A549 (cell line): ENCODE results near the gene CNTNAP2. TPM values are rescaled to one million over a fixed set of nuclear protein-coding genes. Genes with fewer than 3 reads are reported as not detected.

Experiments
- ATAC-seq, 2 experiments: fragments of 200-7000 bp in 1 of 2; fragments of >200 bp in 1 of 2; cut with Nextera tagmentation in 1 of 2; cut with Tn5 transposase in 1 of 2; 3 replicates each; pipeline versions ENCODE4 v1.8.0 to v1.9.1; 2018 to 2020; ENCODE audit warnings: mild to moderate bottlenecking in 1 of 2, moderate library complexity in 1 of 2
- CTCF ChIA-PET: fragments of 300-600 bp; sonication (Branson Sonifier 250); formaldehyde crosslinking; extraction: SDS; loops from one replicate; lab custom pipeline; 2021; ENCODE audit warnings: antibody characterized with exemption, inconsistent platforms; lab: Yijun Ruan, JAX
- POLR2A ChIA-PET: fragments of 350-600 bp; formaldehyde crosslinking; extraction: SDS; loops from one replicate; lab custom pipeline; 2021; ENCODE audit warnings: antibody characterized with exemption, inconsistent platforms; lab: Yijun Ruan, JAX
- DNase-seq, 2 experiments: peaks; one replicate each; pipeline versions ENCODE4 v3.0.0 to v3.0.0-alpha.2; 2011 to 2016; ENCODE audit warnings: low read depth in 1 of 2, low spot score in 1 of 2
- FAIRE-seq: peaks from 2 replicates; lab custom pipeline; 2011; peaks lifted over from hg19 to GRCh38; lab: Jason Lieb, UNC
- H3K27ac ChIP-seq, 2 experiments: fragments of >200 bp; sonication (Bioruptor Twin); formaldehyde crosslinking; 3 replicates each; pipeline ENCODE4 v1.5.1; 2016 to 2017
- H3K4me1 ChIP-seq: fragments of >200 bp; sonication (Bioruptor Twin); formaldehyde crosslinking; 3 replicates; pipeline ENCODE4 v1.6.1; 2016
- H3K4me2 ChIP-seq: fragments of >200 bp; sonication (Bioruptor Twin); formaldehyde crosslinking; 3 replicates; pipeline ENCODE4 v1.6.1; 2016
- H3K4me3 ChIP-seq: fragments of >200 bp; sonication (Bioruptor Twin); formaldehyde crosslinking; 3 replicates; pipeline ENCODE4 v1.5.1; 2016
- H3K9me3 ChIP-seq: fragments of >200 bp; sonication (Bioruptor Twin); formaldehyde crosslinking; 3 replicates; pipeline ENCODE4 v1.6.1; 2016
- ATOH8 ChIP-seq: fragments of 250-450 bp; sonication (Bioruptor Pico); IDR thresholded peaks from 2 replicates; pipeline ENCODE4 v1.5.0; 2020; ENCODE audit warnings: low read depth, mild to moderate bottlenecking, moderate library complexity
- BCL3 ChIP-seq: fragments of >200 bp; sonication (Bioruptor Twin); formaldehyde crosslinking; IDR thresholded peaks from 3 replicates; pipeline ENCODE4 v1.6.1; 2016
- E2F6 ChIP-seq: IDR thresholded peaks from 2 replicates; pipeline ENCODE4 v1.6.1; 2012; ENCODE audit warnings: low read depth, borderline replicate concordance
- ELK1 ChIP-seq: fragments of 150-350 bp; IDR thresholded peaks from 2 replicates; pipeline ENCODE4 v1.6.1; 2014; ENCODE audit warnings: low read depth, mild to moderate bottlenecking, low read length
- EP300 ChIP-seq, 2 experiments: fragments of >200 bp; sonication (Bioruptor Twin); formaldehyde crosslinking; IDR thresholded peaks; 2 replicates in 1 of 2; 3 replicates in 1 of 2; pipeline ENCODE4 v1.6.1; 2016 to 2017
- FOSB ChIP-seq: fragments of 250-450 bp; sonication (Bioruptor Pico); IDR thresholded peaks from 2 replicates; pipeline ENCODE4 v1.5.0; 2020; ENCODE audit warnings: mild to moderate bottlenecking, moderate library complexity
- FOXS1 ChIP-seq: fragments of 250-450 bp; sonication (Bioruptor Pico); IDR thresholded peaks from 2 replicates; pipeline ENCODE4 v1.5.0; 2020; ENCODE audit warnings: mild to moderate bottlenecking, moderate library complexity
- GATA3 ChIP-seq: IDR thresholded peaks from 2 replicates; pipeline ENCODE4 v1.6.1; 2012; ENCODE audit warnings: borderline replicate concordance
- HES2 ChIP-seq: fragments of >200 bp; sonication (Bioruptor Twin); formaldehyde crosslinking; IDR thresholded peaks from 2 replicates; pipeline ENCODE4 v1.6.1; 2016
- HOXB13 ChIP-seq: fragments of 250-450 bp; sonication (Bioruptor Pico); IDR thresholded peaks from 2 replicates; pipeline ENCODE4 v1.5.0; 2020; ENCODE audit warnings: low read depth, mild to moderate bottlenecking, moderate library complexity
- JUNB ChIP-seq: fragments of >200 bp; sonication (Bioruptor Twin); formaldehyde crosslinking; IDR thresholded peaks from 2 replicates; pipeline ENCODE4 v1.6.1; 2016
- KDM1A ChIP-seq: fragments of 200-600 bp; sonication (generic); IDR thresholded peaks from 2 replicates; pipeline ENCODE4 v1.6.1; 2016; ENCODE audit warnings: low read depth, mild to moderate bottlenecking
- NFE2L2 ChIP-seq: fragments of 150-350 bp; conservative IDR thresholded peaks from 2 replicates; pipeline ENCODE4 v1.6.1; 2014; ENCODE audit warnings: low read length
- NPAS2 ChIP-seq: fragments of 250-450 bp; sonication (Bioruptor Pico); IDR thresholded peaks from 2 replicates; pipeline ENCODE4 v1.8.0; 2022; ENCODE audit warnings: mild to moderate bottlenecking, moderate library complexity, borderline replicate concordance
- NR3C1 ChIP-seq: fragments of >200 bp; sonication (Bioruptor Twin); formaldehyde crosslinking; IDR thresholded peaks from 3 replicates; pipeline ENCODE4 v1.6.1; 2017
- RAD21 ChIP-seq, 2 experiments: fragments of >200 bp in 1 of 2; sonication (Bioruptor Twin) in 1 of 2; formaldehyde crosslinking in 1 of 2; IDR thresholded peaks in 1 of 2; conservative IDR thresholded peaks in 1 of 2; 2 replicates in 1 of 2; 3 replicates in 1 of 2; pipeline ENCODE4 v1.6.1; 2012 to 2018; ENCODE audit warnings: inconsistent platforms in 1 of 2
- RARB ChIP-seq: fragments of 250-450 bp; sonication (Bioruptor Pico); IDR thresholded peaks from 2 replicates; pipeline ENCODE4 v1.8.0; 2021; ENCODE audit warnings: mild to moderate bottlenecking, moderate library complexity
- RCOR1 ChIP-seq: fragments of 150-350 bp; IDR thresholded peaks from 2 replicates; pipeline ENCODE4 v1.6.1; 2014; ENCODE audit warnings: antibody characterized with exemption, low read length, low read depth
- REST ChIP-seq: fragments of 200-600 bp; sonication (generic); IDR thresholded peaks from 2 replicates; pipeline ENCODE4 v1.6.1; 2016; ENCODE audit warnings: antibody characterized with exemption, mild to moderate bottlenecking, moderate library complexity
- RFX5 ChIP-seq: fragments of 450-650 bp; IDR thresholded peaks from 2 replicates; pipeline ENCODE4 v1.7.1; 2014; ENCODE audit warnings: antibody characterized with exemption, mild to moderate bottlenecking, moderate library complexity
- RNF2 ChIP-seq: fragments of 200-600 bp; sonication (generic); IDR thresholded peaks from 2 replicates; pipeline ENCODE4 v1.6.1; 2016; ENCODE audit warnings: low read depth, mild to moderate bottlenecking, antibody characterized with exemption, moderate library complexity, borderline replicate concordance
- SMC3 ChIP-seq: fragments of >200 bp; sonication (Bioruptor Twin); formaldehyde crosslinking; IDR thresholded peaks from 3 replicates; pipeline ENCODE4 v1.6.1; 2018; ENCODE audit warnings: inconsistent platforms
- SREBF2 ChIP-seq: fragments of 450-650 bp; IDR thresholded peaks from 2 replicates; pipeline ENCODE4 v1.6.1; 2014; ENCODE audit warnings: mild to moderate bottlenecking, moderate library complexity
- TFCP2L1 ChIP-seq: fragments of 250-450 bp; sonication (Bioruptor Pico); IDR thresholded peaks from 2 replicates; pipeline ENCODE4 v1.5.0; 2021; ENCODE audit warnings: mild to moderate bottlenecking
- TP53 ChIP-seq: fragments of 250-450 bp; sonication (Bioruptor Pico); IDR thresholded peaks from 2 replicates; pipeline ENCODE4 v1.5.0; 2021; ENCODE audit warnings: mild to moderate bottlenecking, moderate library complexity
- USF2 ChIP-seq: fragments of 450-650 bp; IDR thresholded peaks from 2 replicates; pipeline ENCODE4 v1.6.1; 2014; ENCODE audit warnings: antibody characterized with exemption
- ZC3H11A ChIP-seq: fragments of 450-650 bp; IDR thresholded peaks from 2 replicates; pipeline ENCODE4 v1.6.1; 2014; ENCODE audit warnings: antibody characterized with exemption, mild to moderate bottlenecking
- ZFP36 ChIP-seq: fragments of 450-650 bp; IDR thresholded peaks from 2 replicates; pipeline ENCODE4 v1.6.1; 2014; ENCODE audit warnings: borderline replicate concordance; ENCODE audit not compliant: partially characterized antibody
- ZSCAN20 ChIP-seq: fragments of 250-450 bp; sonication (Bioruptor Pico); IDR thresholded peaks from 2 replicates; pipeline ENCODE4 v1.8.0; 2022; ENCODE audit warnings: mild to moderate bottlenecking, moderate library complexity
- WGBS: methylation state at CpG from one replicate; pipeline ENCODE4 v1.1.6; 2017; ENCODE audit errors: missing lambda C conversion rate; 5-methylcytosine and 5-hydroxymethylcytosine counted together
- polyA plus RNA-seq, 4 experiments: library from polyadenylated mRNA; depleted of rRNA in 3 of 4; stranded (reverse); fragments of >200 nt; fragmentation: RNase III in 1 of 4; extraction: RNeasy Plus Mini Kit Qiagen cat#74134 plus additional on column Dnase treatment in 1 of 4; gene quantifications; 2 replicates in 3 of 4; 3 replicates in 1 of 4; pipeline ENCODE4 v1.2.3, GENCODE V29; 2011 to 2017

CNTNAP2 gene
- polyA plus RNA-seq, 2 of the 4 experiments (the other 2 are of a cell fraction), result 0.05 to 0.13 TPM

GRCh38 chr7:147999962-148000361 lies 1883.4 kb downstream of the CNTNAP2 start:
- ChIA-PET CTCF (no interaction called here), POLR2A (no interaction called here)
- Histone ChIP-seq H3K9me3 (no peaks in the 10 kb centered on the region), H3K4me3 (no peak overlapping the region), H3K4me1 (no peaks in the 10 kb centered on the region), H3K4me2 (no peak overlapping the region)
- 22% methylated on average over 4 of the region's 4 CpGs for WGBS
- no peak for TF ChIP-seq EP300 (IDR thresholded peaks at IDR 0.05)
- TF ChIP-seq ZFP36, result no peak
- no peak for TF ChIP-seq RNF2
- TF ChIP-seq SREBF2, result no peak
- TF ChIP-seq HOXB13, result no peak
- TF ChIP-seq NPAS2 (CRISPR knock-in tag), result no peak
- TF ChIP-seq TFCP2L1, result no peak
- TF ChIP-seq NFE2L2, result no peak
- TF ChIP-seq, all 56 proteins: peak for 0
- ATAC-seq, result no peak
- no peak for FAIRE-seq
- no peak for DNase-seq
- H3K27ac ChIP-seq, result no peak overlapping the region

GRCh38 chr7:148011753-148012152 lies 1895.2 kb downstream of the CNTNAP2 start:
- no peaks in the 10 kb centered on the region for H3K9me3 ChIP-seq
- 5% methylated on average over 1 of the region's 1 CpG for WGBS
- TF ChIP-seq RNF2 (no peak), NR3C1 (no peak), JUNB (no peak), USF2 (no peak), FOSB (no peak), E2F6 (no peak), RARB (CRISPR knock-in tag) (no peak), RFX5 (no peak), BCL3 (no peak), ZC3H11A (no peak), RCOR1 (no peak), SMC3 (no peak), KDM1A (no peak), HES2 (no peak), TP53 (CRISPR knock-in tag) (no peak), ELK1 (no peak)
- TF ChIP-seq, all 56 proteins: peak for 0
- Histone ChIP-seq H3K4me1 (no peaks in the 10 kb centered on the region), H3K27ac (no peak overlapping the region), H3K4me3 (no peak overlapping the region), H3K4me2 (no peak overlapping the region)
- FAIRE-seq (no peak), DNase-seq (no peak), ATAC-seq (no peak)
- ChIA-PET POLR2A (no interaction called here), CTCF (no interaction called here)

GRCh38 chr7:148014001-148014400 lies 1897.4 kb downstream of the CNTNAP2 start:
- Histone ChIP-seq H3K4me1 (no peaks in the 10 kb centered on the region), H3K9me3 (no peaks in the 10 kb centered on the region), H3K4me2 (no peak overlapping the region), H3K27ac (no peak overlapping the region), H3K4me3 (no peak overlapping the region)
- no peak for FAIRE-seq
- ChIA-PET POLR2A (no interaction called here), CTCF (no interaction called here)
- ATAC-seq, result no peak
- no peak for DNase-seq
- 15% methylated on average over 6 of the region's 6 CpGs for WGBS
- TF ChIP-seq GATA3, result no peak
- TF ChIP-seq RARB (CRISPR knock-in tag), result no peak
- no peak for TF ChIP-seq REST
- TF ChIP-seq RFX5, result no peak
- TF ChIP-seq FOXS1 (CRISPR knock-in tag), result no peak
- TF ChIP-seq RAD21 (conservative IDR thresholded peaks at IDR 0.05 in 1 of 2, IDR thresholded peaks at IDR 0.05 in 1 of 2), result no peak
- no peak for TF ChIP-seq ZSCAN20 (CRISPR knock-in tag)
- no peak for TF ChIP-seq ATOH8 (CRISPR knock-in tag)
